Aorta (tissue), 5 donors: ENCODE measurements around the gene HYI. TPM values are rescaled to one million over a fixed set of nuclear protein-coding genes. Genes with fewer than 3 reads are reported as not detected.
"Not testable (repeated sequence)": the region's sequence is repeated elsewhere in the genome, so short reads cannot be mapped to it uniquely, and the experiment has no call there.

ENCODE experiments used
- ATAC-seq: fragments of 200-7000 bp; cut with Tn5 transposase; one replicate; pipeline ENCODE4 v1.9.1; 2022; ENCODE audit warnings: moderate library complexity; ENCODE audit not compliant: low FRiP score
- DNase-seq, 2 donors: peaks; one replicate each; pipeline ENCODE4 v3.0.0-alpha.2; 2020
- H3K27ac ChIP-seq, 2 donors: one replicate each; pipeline ENCODE4 v1.5.1; 2013; ENCODE audit warnings: low read length in 2 of 2, mild to moderate bottlenecking in 2 of 2, moderate library complexity in 2 of 2, control low read depth in 1 of 2, inconsistent platforms in 1 of 2, low read depth in 1 of 2
- H3K27me3 ChIP-seq, 2 donors: one replicate each; pipeline ENCODE4 v1.6.1; 2013; ENCODE audit warnings: control low read depth in 1 of 2, low read length in 1 of 2, mild to moderate bottlenecking in 1 of 2, moderate library complexity in 1 of 2; ENCODE audit not compliant: insufficient read depth in 2 of 2, control insufficient read depth in 1 of 2
- H3K36me3 ChIP-seq, 2 donors: one replicate each; pipeline ENCODE4 v1.6.1; 2013; ENCODE audit warnings: control low read depth in 1 of 2, low read length in 1 of 2, mild to moderate bottlenecking in 1 of 2; ENCODE audit not compliant: insufficient read depth in 2 of 2, control insufficient read depth in 1 of 2
- H3K4me1 ChIP-seq, 2 donors: one replicate each; pipeline ENCODE4 v1.6.1; 2013; ENCODE audit warnings: low read length in 2 of 2, control low read depth in 1 of 2, mild to moderate bottlenecking in 1 of 2, moderate library complexity in 1 of 2; ENCODE audit not compliant: insufficient read depth in 2 of 2, control insufficient read depth in 1 of 2
- H3K4me3 ChIP-seq, 2 donors: one replicate each; pipeline ENCODE4 v1.5.1; 2013; ENCODE audit warnings: low read length in 2 of 2, control low read depth in 1 of 2, mild to moderate bottlenecking in 1 of 2
- H3K9me3 ChIP-seq: one replicate; pipeline ENCODE4 v1.6.1; 2013; ENCODE audit warnings: mild to moderate bottlenecking, low read length; ENCODE audit not compliant: control insufficient read depth
- WGBS, 2 donors: extraction: QIAGEN DNeasy Blood & Tissue Kit; methylation state at CpG; one replicate each; pipeline ENCODE4 v1.1.7; 2013; 5-methylcytosine and 5-hydroxymethylcytosine counted together
- intact Hi-C, 2 donors: fragments of 100-400 bp; cut with DNase I; formaldehyde crosslinking; loops; one replicate each; pipeline versions ENCODE4 v1.14.2 to v1.15.0; 2022
- polyA plus RNA-seq, 2 donors: library from polyadenylated mRNA; stranded (reverse); fragments of 200-250 nt; gene quantifications; one replicate each; pipeline ENCODE4 v1.2.3, GENCODE V29; 2013
- total RNA-seq, 2 donors: library from RNA; stranded (reverse); fragmentation: NEBNext Ultra II Directional; extraction: Animal tissue kit (Norgen Biotek cat#: 25700); gene quantifications; one replicate each; pipeline ENCODE4 v1.2.1, GENCODE V29; 2021
- donor health status: healthy with polysubstance abuse.
- donor health status: Bipolar disorder and iron deficiency.
- donor health status: DM: no; HTN: no; CAD: no.
- donor health status: DM: no; HTN: no; CAD: no.
- donor health status: DM: yes; HTN: yes; CAD: no.

The HYI gene
- total and polyA plus RNA-seq, 4 donors = 38.0 to 190 (median 63.6) TPM

DNA sequence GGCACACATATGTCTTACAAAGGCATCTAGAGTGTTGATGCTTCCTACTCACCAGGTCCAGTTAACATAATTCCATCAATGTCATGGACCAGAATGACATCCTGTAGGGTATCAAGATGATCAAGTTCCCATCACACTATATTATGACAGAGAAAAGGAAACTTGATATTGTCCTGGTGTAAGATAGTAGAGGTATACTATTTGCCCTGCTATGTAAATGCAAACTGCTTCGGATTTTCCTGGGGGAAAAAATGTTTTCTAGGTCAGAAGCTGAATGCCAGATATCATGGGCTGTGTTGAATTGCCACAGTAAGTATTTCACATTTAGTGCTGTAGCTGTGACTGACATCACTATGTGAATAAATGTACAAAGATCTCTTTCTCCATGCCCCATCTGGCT is 16.2 kb upstream of the HYI start:
- intact Hi-C loops = no loop called here
- no peak overlapping the region for H3K27ac ChIP-seq
- H3K4me1 ChIP-seq = no peaks in the 10 kb centered on the region
- ATAC-seq (no peak), DNase-seq (no peak)
- WGBS, 2 donors = 51 to 61% methylated on average over 1 of the region's 1 CpG
- no peaks in the 10 kb centered on the region for H3K36me3 ChIP-seq
- no peaks in the 10 kb centered on the region for H3K27me3 ChIP-seq
- no peaks in the 10 kb centered on the region for H3K9me3 ChIP-seq
- no peak overlapping the region for H3K4me3 ChIP-seq

GRCh38 chr1:43468414-43468813 is 14.7 kb upstream of the HYI start:
- H3K36me3 ChIP-seq = no peaks in the 10 kb centered on the region
- H3K4me3 ChIP-seq = no peak overlapping the region
- H3K27me3 ChIP-seq = no peaks in the 10 kb centered on the region
- DNase-seq (no peak), ATAC-seq (no peak)
- H3K4me1 ChIP-seq = no peaks in the 10 kb centered on the region
- H3K9me3 ChIP-seq = no peaks in the 10 kb centered on the region
- intact Hi-C loops = no loop called here
- H3K27ac ChIP-seq = no peak overlapping the region
- 83 to 86% methylated on average over 3 of the region's 3 CpGs for WGBS, 2 donors

DNA sequence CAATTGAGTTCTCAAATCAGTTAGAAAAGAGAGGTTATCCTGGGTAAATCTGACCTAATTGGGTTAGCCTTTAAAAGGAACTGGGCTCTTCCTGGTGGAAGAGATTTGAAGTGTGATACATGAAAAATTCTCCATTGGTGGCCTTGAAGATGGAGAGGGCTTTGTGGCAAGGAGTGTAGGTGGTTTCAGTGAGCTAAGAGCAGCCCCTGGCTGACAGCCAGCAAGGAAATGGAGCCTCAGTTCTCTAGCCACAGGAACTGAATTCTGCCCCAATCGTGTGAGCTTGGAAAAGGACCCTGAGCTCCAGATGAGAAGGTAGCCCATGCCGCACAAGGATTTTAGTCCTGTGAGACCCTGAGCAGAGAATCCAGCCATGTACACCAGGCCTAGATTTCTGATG is 12.7 kb upstream of the HYI start:
- no peaks in the 10 kb centered on the region for H3K27me3 ChIP-seq
- H3K9me3 ChIP-seq = no peaks in the 10 kb centered on the region
- intact Hi-C loops = no loop called here
- no peaks in the 10 kb centered on the region for H3K36me3 ChIP-seq
- DNase-seq (no peak), ATAC-seq (no peak)
- WGBS, 2 donors = 69 to 70% methylated on average over 2 of the region's 2 CpGs
- no peaks in the 10 kb centered on the region for H3K4me1 ChIP-seq
- no peak overlapping the region for H3K4me3 ChIP-seq
- no peak overlapping the region for H3K27ac ChIP-seq

DNA sequence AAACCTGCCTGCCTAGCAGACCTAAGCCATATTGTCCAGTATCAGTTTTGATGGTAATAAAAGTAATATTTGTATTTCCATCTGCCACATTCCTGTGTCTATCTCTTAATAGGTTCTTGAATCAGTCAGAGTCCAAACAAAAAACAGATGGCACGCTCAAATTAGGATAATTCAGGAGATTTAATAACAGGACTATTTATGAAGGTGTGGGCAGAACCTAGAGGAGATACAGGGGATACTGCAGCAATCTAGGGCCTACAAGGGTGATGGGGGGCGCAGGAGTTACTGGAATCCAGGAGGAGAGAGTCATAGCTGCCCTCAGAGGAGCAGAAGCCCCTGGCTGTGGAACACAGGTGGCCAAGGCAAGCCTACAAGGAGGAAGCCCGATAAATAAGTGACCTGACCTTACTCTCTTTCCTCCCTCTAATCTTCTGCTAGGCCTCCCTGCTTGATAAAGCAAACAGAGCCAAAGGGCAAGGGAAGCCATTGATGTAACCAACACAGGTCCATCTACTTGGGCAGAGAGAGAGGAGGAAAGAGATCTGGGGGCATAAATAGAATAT is 11.9 kb upstream of the HYI start:
- Histone ChIP-seq H3K27me3 (no peaks in the 10 kb centered on the region), H3K4me3 (no peak overlapping the region), H3K4me1 (no peaks in the 10 kb centered on the region), H3K27ac (no peak overlapping the region), H3K36me3 (no peaks in the 10 kb centered on the region), H3K9me3 (no peaks in the 10 kb centered on the region)
- 88 to 92% methylated on average over 3 of the region's 3 CpGs for WGBS, 2 donors
- no peak for ATAC-seq
- DNase-seq = no peak
- intact Hi-C loops = no loop called here

- H3K4me1 ChIP-seq = no peaks in the 10 kb centered on the region
- intact Hi-C loops = no loop called here
- H3K4me3 ChIP-seq = no peak overlapping the region
- H3K27ac ChIP-seq = no peak overlapping the region
- H3K9me3 ChIP-seq = no peaks in the 10 kb centered on the region
- no peaks in the 10 kb centered on the region for H3K27me3 ChIP-seq
- 80 to 82% methylated on average over 13 of the region's 13 CpGs for WGBS, 2 donors
- H3K36me3 ChIP-seq = no peaks in the 10 kb centered on the region
- DNase-seq (no peak), ATAC-seq (no peak)
These were observed 11.2 kb upstream of the HYI start for GRCh38 chr1:43464681-43465504.

GRCh38 chr1:43463479-43463878 is 9.7 kb upstream of the HYI start:
- Histone ChIP-seq H3K4me3 (no peak overlapping the region), H3K27ac (no peak overlapping the region), H3K36me3 (no peaks in the 10 kb centered on the region), H3K9me3 (no peaks in the 10 kb centered on the region), H3K27me3 (no peaks in the 10 kb centered on the region), H3K4me1 (no peaks in the 10 kb centered on the region)
- DNase-seq = no peak
- no peak for ATAC-seq
- 54 to 60% methylated on average over 2 of the region's 2 CpGs for WGBS, 2 donors
- intact Hi-C loops = no loop called here

DNA sequence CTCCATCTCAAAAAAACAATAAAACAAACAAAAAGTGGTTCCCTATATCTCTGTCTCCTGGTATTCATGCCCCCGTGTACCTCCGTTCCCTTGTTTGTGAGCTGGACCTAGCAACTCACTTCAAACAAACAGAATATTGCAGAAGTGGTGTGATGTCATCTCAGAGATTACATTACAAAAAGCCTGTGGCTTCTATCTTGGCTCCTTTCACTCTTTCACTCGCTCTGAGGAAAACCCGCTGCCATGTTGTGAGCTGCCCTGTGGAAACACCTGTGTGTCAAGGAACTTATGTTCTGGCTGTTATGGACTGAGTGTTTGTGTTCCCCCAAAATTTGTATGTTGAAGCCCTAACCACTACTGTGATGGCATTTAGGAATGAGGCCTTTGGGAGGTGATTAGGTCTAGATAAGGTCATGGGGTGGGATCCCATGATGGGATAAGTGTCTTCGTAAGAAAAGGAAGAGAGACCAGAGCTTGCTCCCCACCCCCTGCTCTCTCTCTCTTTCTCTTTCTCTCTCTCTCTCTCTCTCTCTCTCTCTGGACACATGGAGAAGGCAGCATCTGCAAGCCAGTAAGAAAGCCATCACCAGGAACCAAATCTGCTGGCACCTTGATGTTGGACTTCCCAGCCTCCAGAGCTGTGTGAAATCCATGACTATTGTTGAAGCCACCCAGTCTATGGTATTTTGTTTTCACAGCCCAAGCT is 7.4 kb upstream of the HYI start:
- H3K36me3 ChIP-seq = no peaks in the 10 kb centered on the region
- H3K4me1 ChIP-seq = no peaks in the 10 kb centered on the region
- ATAC-seq = no peak
- intact Hi-C loops = no loop called here
- no peaks in the 10 kb centered on the region for H3K9me3 ChIP-seq
- 95 to 98% methylated on average over 5 of the region's 5 CpGs for WGBS, 2 donors
- DNase-seq = no peak
- H3K4me3 ChIP-seq = no peak overlapping the region
- H3K27ac ChIP-seq = no peak overlapping the region
- H3K27me3 ChIP-seq = no peaks in the 10 kb centered on the region

DNA sequence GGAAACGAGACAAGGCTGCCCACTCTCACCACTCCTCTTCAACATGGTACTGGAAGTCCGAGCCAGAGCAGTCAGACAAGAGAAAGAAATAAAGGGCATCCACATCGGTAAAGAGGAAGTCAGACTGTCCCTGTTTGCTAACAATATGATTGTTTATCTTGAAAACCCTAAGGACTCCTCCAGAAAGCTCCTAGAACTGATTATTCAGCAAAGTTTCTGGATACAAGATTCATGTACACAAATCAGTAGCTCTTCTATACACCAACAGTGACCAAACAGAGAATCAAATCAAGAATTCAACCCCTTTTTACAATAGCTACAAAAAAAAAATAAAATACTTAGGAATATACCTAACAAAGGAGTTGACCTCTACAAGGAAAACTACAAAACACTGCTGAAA is 4.6 kb upstream of the HYI start:
- H3K36me3 ChIP-seq, H3K4me3 ChIP-seq, ATAC-seq, DNase-seq, H3K9me3 ChIP-seq, intact Hi-C loops, H3K27ac ChIP-seq, H3K27me3 ChIP-seq, H3K4me1 ChIP-seq: not testable (repeated sequence)
- WGBS, 2 donors = 80 to 92% methylated on average over 3 of the region's 3 CpGs
